Stimulated activated CD8-positive, alpha-beta memory T cell treated with anti-CD3 and anti-CD28 coated beads, Interleukin-2, amount 100 ng/mL, for 48 hours (primary cell): Measurements from ENCODE around the gene ASMTL.
"Not testable (repeated sequence)": the region's sequence is repeated elsewhere in the genome, so short reads cannot be mapped to it uniquely, and the experiment has no call there.

Experiments
- DNase-seq, 2 donors: peaks; one replicate each; pipeline ENCODE4 v3.0.0-alpha.2; 2020; ENCODE audit warnings: low read depth in 2 of 2

Gene ASMTL

GRCh38 chrX:1453951-1454785 is 1.5 kb upstream of the ASMTL start:
- DNase-seq = peak; percentile 87 to 90

GRCh38 chrX:1453395-1453783 is 680 bp upstream of the ASMTL start:
- DNase-seq = no peak

- no peak for DNase-seq
Measured at GRCh38 chrX:1451661-1452515, 821 bp downstream of the ASMTL start.

- DNase-seq = no peak
Measured at GRCh38 chrX:1451251-1451660, 1.5 kb downstream of the ASMTL start.

GRCh38 chrX:1450361-1451161 is 2.1 kb downstream of the ASMTL start:
- no peak for DNase-seq

GRCh38 chrX:1449823-1450149 is 2.9 kb downstream of the ASMTL start:
- no peak for DNase-seq

GRCh38 chrX:1449036-1449822 is 3.5 kb downstream of the ASMTL start:
- no peak for DNase-seq

- not testable (repeated sequence) for DNase-seq
Measured at GRCh38 chrX:1448573-1449001, 4.1 kb downstream of the ASMTL start.

- not testable (repeated sequence) for DNase-seq
Measured at GRCh38 chrX:1447969-1448572, 4.6 kb downstream of the ASMTL start.

- DNase-seq = not testable (repeated sequence)
Measured at GRCh38 chrX:1446984-1447968, 5.4 kb downstream of the ASMTL start.

GRCh38 chrX:1444561-1445500 is 7.9 kb downstream of the ASMTL start:
- no peak for DNase-seq

- DNase-seq = no peak
Measured at GRCh38 chrX:1443496-1444075, 9.1 kb downstream of the ASMTL start.

GRCh38 chrX:1442724-1443367 is 9.9 kb downstream of the ASMTL start:
- DNase-seq = no peak

GRCh38 chrX:1442016-1442665 is 10.6 kb downstream of the ASMTL start:
- DNase-seq = no peak

- no peak for DNase-seq
Measured at GRCh38 chrX:1440506-1440905, 12.2 kb downstream of the ASMTL start.

- no peak for DNase-seq
Measured at GRCh38 chrX:1435241-1435895, 17.3 kb downstream of the ASMTL start.

- DNase-seq = no peak
Measured at GRCh38 chrX:1434871-1435240, 17.9 kb downstream of the ASMTL start.
